Measurements from ENCODE around the gene ACAD11.
"Not testable (repeated sequence)": the region's sequence is repeated elsewhere in the genome, so short reads cannot be mapped to it uniquely, and the experiment has no call there.

Gene ACAD11

GRCh38 chr3:132652640-132653270, 6.9 kb downstream of the ACAD11 start:
- DNase-seq (ENCODE audit: low read depth, low spot score) = no peak
- no peak for TF ChIP-seq SUZ12 (IDR thresholded peaks at IDR 0.05; ENCODE audit: extremely low read depth, insufficient read depth, insufficient read length)
- TF ChIP-seq YY1 (IDR thresholded peaks at IDR 0.05; ENCODE audit: insufficient read depth, insufficient read length) = no peak
- no peak for TF ChIP-seq ZNF274 (IDR thresholded peaks at IDR 0.05; ENCODE audit: low read depth, low read length)

GRCh38 chr3:132650153-132650552, 9.5 kb downstream of the ACAD11 start:
- H3K36me3 ChIP-seq (ENCODE audit: insufficient read depth, insufficient read length, low read length) = peaks cover 4% of the 10 kb centered on the region
- DNase-seq (ENCODE audit: low read depth, low spot score) = no peak
- no peak overlapping the region for H3K4me3 ChIP-seq (ENCODE audit: insufficient read length, low read depth)
- no peak for TF ChIP-seq SUZ12 (IDR thresholded peaks at IDR 0.05; ENCODE audit: extremely low read depth, insufficient read depth, insufficient read length)
- TF ChIP-seq YY1 (IDR thresholded peaks at IDR 0.05; ENCODE audit: insufficient read depth, insufficient read length) = no peak
- TF ChIP-seq ZNF274 (IDR thresholded peaks at IDR 0.05; ENCODE audit: low read depth, low read length) = no peak
- no peaks in the 10 kb centered on the region for H3K9me3 ChIP-seq (ENCODE audit: insufficient read depth, low read length)
- H3K9ac ChIP-seq (ENCODE audit: insufficient read length, low read depth) = no peak overlapping the region
- H3K27me3 ChIP-seq (ENCODE audit: insufficient read depth, insufficient read length) = no peaks in the 10 kb centered on the region
- H3K4me1 ChIP-seq (ENCODE audit: insufficient read depth, insufficient read length) = no peaks in the 10 kb centered on the region

More at GRCh38 chr3:132652640-132653270, 6.9 kb downstream of the ACAD11 start:
- Histone ChIP-seq H3K4me1 (ENCODE audit: insufficient read depth, insufficient read length) (no peaks in the 10 kb centered on the region), H3K36me3 (ENCODE audit: insufficient read depth, insufficient read length, low read length) (peaks cover 4% of the 10 kb centered on the region), H3K4me3 (ENCODE audit: insufficient read length, low read depth) (no peak overlapping the region), H3K27me3 (ENCODE audit: insufficient read depth, insufficient read length) (no peaks in the 10 kb centered on the region), H3K9ac (ENCODE audit: insufficient read length, low read depth) (no peak overlapping the region), H3K9me3 (ENCODE audit: insufficient read depth, low read length) (no peaks in the 10 kb centered on the region)

- Histone ChIP-seq H3K4me1 (ENCODE audit: insufficient read depth, insufficient read length) (no peaks in the 10 kb centered on the region), H3K4me3 (ENCODE audit: insufficient read length, low read depth) (no peak overlapping the region), H3K9ac (ENCODE audit: insufficient read length, low read depth) (no peak overlapping the region), H3K27me3 (ENCODE audit: insufficient read depth, insufficient read length) (no peaks in the 10 kb centered on the region), H3K36me3 (ENCODE audit: insufficient read depth, insufficient read length, low read length) (peaks cover 2% of the 10 kb centered on the region), H3K9me3 (ENCODE audit: insufficient read depth, low read length) (no peaks in the 10 kb centered on the region)
- TF ChIP-seq SUZ12 (IDR thresholded peaks at IDR 0.05; ENCODE audit: extremely low read depth, insufficient read depth, insufficient read length) = no peak
- TF ChIP-seq ZNF274 (IDR thresholded peaks at IDR 0.05; ENCODE audit: low read depth, low read length) = no peak
- no peak for TF ChIP-seq YY1 (IDR thresholded peaks at IDR 0.05; ENCODE audit: insufficient read depth, insufficient read length)
- no peak for DNase-seq (ENCODE audit: low read depth, low spot score)
Observed at GRCh38 chr3:132645058-132645457, 14.6 kb downstream of the ACAD11 start.

- no peak for TF ChIP-seq SUZ12 (IDR thresholded peaks at IDR 0.05; ENCODE audit: extremely low read depth, insufficient read depth, insufficient read length)
- TF ChIP-seq YY1 (IDR thresholded peaks at IDR 0.05; ENCODE audit: insufficient read depth, insufficient read length) = no peak
- Histone ChIP-seq H3K27me3 (ENCODE audit: insufficient read depth, insufficient read length) (no peaks in the 10 kb centered on the region), H3K36me3 (ENCODE audit: insufficient read depth, insufficient read length, low read length) (peaks cover 8% of the 10 kb centered on the region), H3K9me3 (ENCODE audit: insufficient read depth, low read length) (no peaks in the 10 kb centered on the region), H3K9ac (ENCODE audit: insufficient read length, low read depth) (no peak overlapping the region), H3K4me3 (ENCODE audit: insufficient read length, low read depth) (no peak overlapping the region), H3K4me1 (ENCODE audit: insufficient read depth, insufficient read length) (no peaks in the 10 kb centered on the region)
- DNase-seq (ENCODE audit: low read depth, low spot score) = no peak
Observed at GRCh38 chr3:132643366-132643765, 16.2 kb downstream of the ACAD11 start.

- Histone ChIP-seq H3K36me3 (ENCODE audit: insufficient read depth, insufficient read length, low read length) (peaks cover 12% of the 10 kb centered on the region), H3K9me3 (ENCODE audit: insufficient read depth, low read length) (no peaks in the 10 kb centered on the region), H3K9ac (ENCODE audit: insufficient read length, low read depth) (no peak overlapping the region), H3K27me3 (ENCODE audit: insufficient read depth, insufficient read length) (no peaks in the 10 kb centered on the region), H3K4me3 (ENCODE audit: insufficient read length, low read depth) (no peak overlapping the region), H3K4me1 (ENCODE audit: insufficient read depth, insufficient read length) (no peaks in the 10 kb centered on the region)
- TF ChIP-seq YY1 (IDR thresholded peaks at IDR 0.05; ENCODE audit: insufficient read depth, insufficient read length) (no peak), ZNF274 (IDR thresholded peaks at IDR 0.05; ENCODE audit: low read depth, low read length) (no peak), SUZ12 (IDR thresholded peaks at IDR 0.05; ENCODE audit: extremely low read depth, insufficient read depth, insufficient read length) (no peak)
- DNase-seq (ENCODE audit: low read depth, low spot score) = no peak
Observed at GRCh38 chr3:132642539-132642847, 17.1 kb downstream of the ACAD11 start.

- H3K4me3 ChIP-seq (ENCODE audit: insufficient read length, low read depth) = no peak overlapping the region
- TF ChIP-seq YY1 (IDR thresholded peaks at IDR 0.05; ENCODE audit: insufficient read depth, insufficient read length) (no peak), ZNF274 (IDR thresholded peaks at IDR 0.05; ENCODE audit: low read depth, low read length) (no peak), SUZ12 (IDR thresholded peaks at IDR 0.05; ENCODE audit: extremely low read depth, insufficient read depth, insufficient read length) (no peak)
- H3K27me3 ChIP-seq (ENCODE audit: insufficient read depth, insufficient read length) = no peaks in the 10 kb centered on the region
- H3K36me3 ChIP-seq (ENCODE audit: insufficient read depth, insufficient read length, low read length) = peaks cover 12% of the 10 kb centered on the region
- no peaks in the 10 kb centered on the region for H3K9me3 ChIP-seq (ENCODE audit: insufficient read depth, low read length)
- no peak overlapping the region for H3K9ac ChIP-seq (ENCODE audit: insufficient read length, low read depth)
- no peaks in the 10 kb centered on the region for H3K4me1 ChIP-seq (ENCODE audit: insufficient read depth, insufficient read length)
- no peak for DNase-seq (ENCODE audit: low read depth, low spot score)
Observed at GRCh38 chr3:132641837-132642538, 17.6 kb downstream of the ACAD11 start.

GRCh38 chr3:132641427-132641826, 18.2 kb downstream of the ACAD11 start:
- not testable (repeated sequence) for H3K27me3 ChIP-seq (ENCODE audit: insufficient read depth, insufficient read length); H3K4me3 ChIP-seq (ENCODE audit: insufficient read length, low read depth); DNase-seq (ENCODE audit: low read depth, low spot score); H3K4me1 ChIP-seq (ENCODE audit: insufficient read depth, insufficient read length); H3K9ac ChIP-seq (ENCODE audit: insufficient read length, low read depth); H3K9me3 ChIP-seq (ENCODE audit: insufficient read depth, low read length)
- peaks cover 12% of the 10 kb centered on the region for H3K36me3 ChIP-seq (ENCODE audit: insufficient read depth, insufficient read length, low read length)

All from NT2/D1 (cell line).